Heart left ventricle (tissue), 16 donors: ENCODE measurements around the gene TMEM273. TPM values are rescaled to one million over a fixed set of nuclear protein-coding genes. Genes with fewer than 3 reads are reported as not detected.

Experiments used
- ATAC-seq, 4 donors: fragments of 200-7000 bp; cut with Tn5 transposase; one replicate each; pipeline ENCODE4 v1.9.1; 2020 to 2022; ENCODE audit warnings: moderate library complexity in 4 of 4, mild to moderate bottlenecking in 3 of 4, moderate number of reproducible peaks in 1 of 4
- DNase-seq, 5 donors: peaks; one replicate each; pipeline ENCODE4 v3.0.0-alpha.2; 2020
- H3K27ac ChIP-seq, 12 donors: fragments of 200-600 bp; sonication (generic) in 4 of 12; one replicate each; pipeline versions ENCODE4 v1.5.0 to v1.8.0; 2016 to 2022; ENCODE audit warnings: mild to moderate bottlenecking in 2 of 12
- H3K27me3 ChIP-seq, 9 donors: fragments of 200-600 bp; sonication (generic) in 2 of 9; one replicate each; pipeline versions ENCODE4 v1.5.1 to v1.8.0; 2016 to 2022; ENCODE audit warnings: mild to moderate bottlenecking in 3 of 9
- H3K36me3 ChIP-seq, 9 donors: fragments of 200-600 bp; sonication (generic) in 2 of 9; one replicate each; pipeline versions ENCODE4 v1.5.0 to v1.8.0; 2018 to 2022; ENCODE audit warnings: mild to moderate bottlenecking in 2 of 9
- H3K4me1 ChIP-seq, 12 donors: fragments of 200-600 bp; sonication (generic) in 4 of 12; one replicate each; pipeline versions ENCODE4 v1.5.0 to v1.8.0; 2016 to 2022; ENCODE audit warnings: mild to moderate bottlenecking in 3 of 12
- H3K4me3 ChIP-seq, 12 donors: fragments of 200-600 bp; sonication (generic) in 4 of 12; one replicate each; pipeline versions ENCODE4 v1.5.0 to v1.8.0; 2017 to 2022; ENCODE audit warnings: mild to moderate bottlenecking in 9 of 12, moderate library complexity in 4 of 12
- H3K9me3 ChIP-seq, 12 donors: fragments of 200-600 bp; sonication (generic) in 4 of 12; one replicate each; pipeline versions ENCODE4 v1.5.0 to v1.8.0; 2016 to 2022; ENCODE audit warnings: mild to moderate bottlenecking in 1 of 12
- CTCF ChIP-seq, 12 donors: fragments of 200-600 bp; sonication (generic) in 4 of 12; IDR thresholded peaks; one replicate each; pipeline versions ENCODE4 v1.5.0 to v1.8.0; 2018 to 2022; ENCODE audit warnings: antibody characterized with exemption in 12 of 12, mild to moderate bottlenecking in 5 of 12
- POLR2A ChIP-seq, 2 donors: fragments of 450-650 bp; IDR thresholded peaks; one replicate each; pipeline ENCODE4 v1.6.1; 2017; ENCODE audit warnings: antibody characterized with exemption in 2 of 2, mild to moderate bottlenecking in 2 of 2, moderate library complexity in 2 of 2
- WGBS, 4 donors: extraction: QIAGEN DNeasy Blood & Tissue Kit in 2 of 4; methylation state at CpG; one replicate each; pipeline versions ENCODE4 v1.1.5 to v1.1.7; 2013 to 2018; 5-methylcytosine and 5-hydroxymethylcytosine counted together
- intact Hi-C, 10 donors: fragments of 100-400 bp; cut with DNase I; formaldehyde crosslinking; loops; one replicate each; pipeline versions ENCODE4 v1.11.1 to v1.14.2; 2022
- polyA plus RNA-seq, 2 donors: library from polyadenylated mRNA; stranded (reverse); fragments of 200-250 nt; gene quantifications; one replicate each; pipeline ENCODE4 v1.2.3, GENCODE V29; 2013
- total RNA-seq, 9 donors: library from RNA; depleted of rRNA in 2 of 9; stranded (reverse); fragments of >200 nt in 2 of 9; fragmentation: NEBNext Ultra II Directional in 3 of 9; extraction: Animal tissue kit (Norgen Biotek cat#: 25700) in 3 of 9; gene quantifications; one replicate each; pipeline versions ENCODE4 v1.1.0 to v1.2.4, GENCODE V29; 2016 to 2023
- donor health status: ischemic (EF 13 %, LVEDD 7.1; RV severe dilation, severe dysfunction).
- donor health status: healthy with polysubstance abuse.
- donor health status: DM: no; HTN: yes; CAD: no.
- donor health status: DM: no; HTN: no; CAD: no.
- donor health status: ischemic (EF 25% LVEDD 6.9; RV normal size, moderate dysfunction).
- donor health status: ischemic (EF 25% LVEDD 5.7; RV mildly dilated, moderate dysfunction).
- donor health status: healthy.
- donor health status: DM: yes; HTN: yes; CAD: no.
- donor health status: ischemic (EF 35%, LVEDD 5.7; RV mildly dilated, moderate dysfunction).
- donor health status: nonischemic (EF 11% LVEDD 7.7; RV severe dilation, severe dysfunction).
- donor health status: DM: yes; HTN: yes; CAD: no.
- donor health status: PGD.
- donor health status: ischemic (EF 29% LVEDD 5.4; RV normal size, mild dysfunction).
- donor health status: nonischemic (EF 23%, LVEDD 6.1; RV moderate dilation, normal function).

TMEM273 gene
- total and polyA plus RNA-seq, 11 donors, result 7.9 to 38.7 (median 16.9) TPM

- peak; percentile 11 to 45 (median 42) for ATAC-seq
- DNase-seq, result peak in 2 of 5 donors; percentile 37 to 68
- H3K4me3 ChIP-seq, result no peak overlapping the region
- H3K36me3 ChIP-seq, result no peaks in the 10 kb centered on the region
- H3K27me3 ChIP-seq, result no peaks in the 10 kb centered on the region
- intact Hi-C loops, result no loop called here
- WGBS, 4 donors, result 83 to 88% (median 86%) methylated on average over 6 to 7 of the region's 7 CpGs
- H3K27ac ChIP-seq, result peak overlapping the region in 11 of 12 donors; percentile 32 to 70 (median 61)
- TF ChIP-seq POLR2A (IDR thresholded peaks at IDR 0.05), result no peak
- H3K4me1 ChIP-seq, result peaks cover 0 to 36% (median 22%) of the 10 kb centered on the region in 12 donors
- peaks cover 0 to 5% (median 0%) of the 10 kb centered on the region in 12 donors for H3K9me3 ChIP-seq
Observed at GRCh38 chr10:49138361-49138891, 49.8 kb downstream of the TMEM273 start.

GRCh38 chr10:49136525-49136924, 51.7 kb downstream of the TMEM273 start:
- ATAC-seq (no peak), DNase-seq (no peak)
- Histone ChIP-seq H3K4me1 (peaks cover 0 to 36% (median 22%) of the 10 kb centered on the region in 12 donors), H3K36me3 (no peaks in the 10 kb centered on the region), H3K27ac (peak overlapping the region in 4 of 12 donors; percentile 2 to 59 (median 30)), H3K4me3 (no peak overlapping the region), H3K9me3 (peaks cover 0 to 5% (median 0%) of the 10 kb centered on the region in 12 donors), H3K27me3 (no peaks in the 10 kb centered on the region)
- TF ChIP-seq POLR2A (IDR thresholded peaks at IDR 0.05) (no peak), CTCF (IDR thresholded peaks at IDR 0.05) (no peak)
- intact Hi-C loops, result no loop called here
- WGBS, 4 donors, result 44 to 66% (median 48%) methylated on average over 1 of the region's 1 CpG

- no peaks in the 10 kb centered on the region for H3K36me3 ChIP-seq
- H3K27ac ChIP-seq, result peak overlapping the region in 7 of 12 donors; percentile 2 to 66 (median 37)
- ATAC-seq (peak in 2 of 4 donors; percentile 52 to 70), DNase-seq (no peak)
- peaks cover 0 to 41% (median 25%) of the 10 kb centered on the region in 12 donors for H3K4me1 ChIP-seq
- intact Hi-C loops, result no loop called here
- no peak overlapping the region for H3K4me3 ChIP-seq
- H3K27me3 ChIP-seq, result no peaks in the 10 kb centered on the region
- TF ChIP-seq POLR2A (IDR thresholded peaks at IDR 0.05) (no peak), CTCF (IDR thresholded peaks at IDR 0.05) (peak in 2 of 12 donors; percentile 26 to 31)
- 47 to 68% (median 61%) methylated on average over 9 of the region's 9 CpGs for WGBS, 4 donors
- H3K9me3 ChIP-seq, result peaks cover 0 to 5% (median 0%) of the 10 kb centered on the region in 12 donors
Observed at GRCh38 chr10:49135575-49136313, 52.4 kb downstream of the TMEM273 start.

- no peak for DNase-seq
- Histone ChIP-seq H3K27me3 (no peaks in the 10 kb centered on the region), H3K27ac (no peak overlapping the region), H3K36me3 (no peaks in the 10 kb centered on the region), H3K9me3 (peaks cover 0 to 5% (median 0%) of the 10 kb centered on the region in 12 donors), H3K4me1 (peaks cover 0 to 30% (median 15%) of the 10 kb centered on the region in 12 donors), H3K4me3 (no peak overlapping the region)
- WGBS, 4 donors, result 59 to 76% (median 62%) methylated on average over 3 of the region's 3 CpGs
- intact Hi-C loops, result no loop called here
- TF ChIP-seq POLR2A (IDR thresholded peaks at IDR 0.05) (no peak), CTCF (IDR thresholded peaks at IDR 0.05) (no peak)
- no peak for ATAC-seq
Observed at GRCh38 chr10:49134327-49134726, 53.9 kb downstream of the TMEM273 start.
